Bronchial epithelial cell (primary cell): ENCODE measurements around the gene IPO4. TPM values are rescaled to one million over a fixed set of nuclear protein-coding genes. Genes with fewer than 3 reads are reported as not detected.

Source experiments
- DNase-seq: peaks from one replicate; pipeline ENCODE4 v3.0.0-alpha.2; 2010; ENCODE audit warnings: low read depth
- FAIRE-seq: peaks from 2 replicates; lab custom pipeline; 2011; peaks lifted over from hg19 to GRCh38; lab: Jason Lieb, UNC
- H3K27me3 ChIP-seq: 2 replicates; pipeline ENCODE4 v1.5.1; 2011; ENCODE audit warnings: low read length; ENCODE audit not compliant: control insufficient read depth, insufficient read depth
- H3K36me3 ChIP-seq: 2 replicates; pipeline ENCODE4 v1.5.1; 2011; ENCODE audit warnings: low read length; ENCODE audit not compliant: control insufficient read depth, insufficient read depth
- H3K4me3 ChIP-seq: 2 replicates; pipeline ENCODE4 v1.5.1; 2011; ENCODE audit warnings: mild to moderate bottlenecking, low read depth, low read length, control low read depth
- CTCF ChIP-seq: IDR thresholded peaks from 2 replicates; pipeline ENCODE4 v1.5.1; 2011; ENCODE audit warnings: mild to moderate bottlenecking, moderate library complexity, low read length, control low read depth, inconsistent platforms; ENCODE audit not compliant: insufficient read depth, severe bottlenecking
- total RNA-seq: library from RNA; depleted of rRNA; stranded (reverse); fragments of >200 nt; gene quantifications from 2 replicates; pipeline ENCODE4 v1.2.1, GENCODE V29; 2014

The IPO4 gene
- total RNA-seq, 1 donor from 2014 or later: 41.9 TPM

- no peak for TF ChIP-seq CTCF
- Histone ChIP-seq H3K4me3 (peak overlapping the region; percentile 75), H3K27me3 (no peaks in the 10 kb centered on the region), H3K36me3 (peaks cover 8% of the 10 kb centered on the region)
- DNase-seq (no peak), FAIRE-seq (no peak)
Observed at GRCh38 chr14:24194186-24194872, 5.7 kb upstream of the IPO4 start.

DNA sequence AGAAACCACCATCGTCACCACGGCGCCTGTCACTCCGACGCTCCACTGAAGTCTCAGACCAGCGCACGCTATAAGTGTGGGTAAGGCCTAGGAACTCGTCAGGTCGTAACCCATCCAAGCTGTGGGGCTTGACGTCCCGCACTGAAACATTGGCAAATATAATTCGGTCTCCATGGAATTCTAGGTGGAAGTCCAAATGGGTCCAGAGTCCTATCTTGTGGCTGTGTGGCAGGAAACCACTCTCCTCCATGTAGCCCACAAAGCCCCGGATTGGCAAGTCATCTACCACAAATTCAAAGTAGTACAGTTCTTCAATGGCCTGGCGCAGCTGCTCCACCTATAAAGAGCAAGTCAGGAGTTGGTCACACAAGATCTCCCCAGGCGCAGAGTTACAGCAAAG lies 4.3 kb upstream of the IPO4 start:
- Histone ChIP-seq H3K36me3 (peaks cover 8% of the 10 kb centered on the region), H3K27me3 (no peaks in the 10 kb centered on the region), H3K4me3 (no peak overlapping the region)
- FAIRE-seq: no peak
- DNase-seq: no peak
- TF ChIP-seq CTCF: no peak

GRCh38 chr14:24190416-24190815 lies 1.8 kb upstream of the IPO4 start:
- Histone ChIP-seq H3K36me3 (peaks cover 17% of the 10 kb centered on the region), H3K4me3 (no peak overlapping the region), H3K27me3 (no peaks in the 10 kb centered on the region)
- no peak for TF ChIP-seq CTCF
- no peak for DNase-seq
- FAIRE-seq: no peak

DNA sequence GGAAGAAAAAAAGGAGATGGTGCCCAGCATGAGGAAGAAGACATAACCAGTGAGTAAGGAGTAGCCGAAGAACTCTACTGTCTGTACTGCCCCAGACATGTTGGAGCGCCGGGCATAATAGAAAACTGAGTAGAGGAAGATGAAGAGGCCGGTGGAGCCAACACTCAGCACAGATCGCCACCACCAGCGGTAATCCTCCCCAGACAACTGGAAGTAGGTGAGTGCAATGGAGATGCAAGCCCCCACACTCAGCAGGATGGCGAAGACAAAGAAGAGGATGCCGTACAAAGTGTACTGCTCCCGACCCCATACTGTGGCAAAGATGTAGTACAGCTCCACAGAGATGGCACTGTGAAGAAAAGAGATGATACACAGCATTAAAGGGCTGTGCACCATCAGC lies 844 bp upstream of the IPO4 start:
- TF ChIP-seq CTCF: no peak
- no peak for DNase-seq
- Histone ChIP-seq H3K4me3 (no peak overlapping the region), H3K27me3 (no peaks in the 10 kb centered on the region), H3K36me3 (peaks cover 25% of the 10 kb centered on the region)
- FAIRE-seq: no peak

DNA sequence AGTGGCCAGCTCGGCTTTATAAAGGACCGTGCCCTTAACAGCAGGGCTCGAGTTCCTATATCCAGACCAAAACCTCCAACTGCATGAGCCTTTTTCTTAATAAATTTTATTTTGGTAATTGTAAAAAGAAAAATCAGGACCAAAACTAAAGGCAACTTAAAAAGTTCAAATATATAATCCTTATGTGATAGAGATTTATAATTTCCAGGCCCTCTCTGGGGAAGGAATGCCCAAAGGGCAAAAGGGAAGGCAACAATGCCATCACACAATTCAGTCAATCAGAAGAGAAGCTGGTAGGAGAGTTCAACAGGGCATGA lies 401 bp upstream of the IPO4 start:
- H3K36me3 ChIP-seq: peaks cover 29% of the 10 kb centered on the region
- no peaks in the 10 kb centered on the region for H3K27me3 ChIP-seq
- no peak for TF ChIP-seq CTCF
- H3K4me3 ChIP-seq: no peak overlapping the region
- FAIRE-seq (no peak), DNase-seq (no peak)

DNA sequence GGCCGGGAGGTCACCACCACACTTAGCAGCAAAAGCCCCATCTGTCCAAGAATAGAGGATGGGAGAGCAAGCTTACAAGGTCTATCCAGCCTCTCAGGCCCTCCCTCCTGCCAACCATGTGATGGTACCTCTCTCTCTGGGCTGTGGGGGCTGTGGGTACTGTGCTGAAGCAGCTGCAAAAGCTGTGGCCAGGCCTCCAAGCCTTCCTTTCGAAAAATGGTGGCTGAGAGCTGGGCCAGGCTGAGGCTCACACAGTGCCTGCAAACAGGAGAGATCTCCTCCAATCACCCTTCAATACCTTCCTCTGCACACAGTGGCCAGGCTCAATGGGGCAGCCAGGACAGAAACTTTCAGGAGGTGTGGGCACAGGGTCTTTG lies 1.1 kb downstream of the IPO4 start:
- no peak for TF ChIP-seq CTCF
- no peak overlapping the region for H3K4me3 ChIP-seq
- no peak for FAIRE-seq
- no peaks in the 10 kb centered on the region for H3K27me3 ChIP-seq
- peaks cover 33% of the 10 kb centered on the region for H3K36me3 ChIP-seq
- no peak for DNase-seq
